ENCODE results near the gene RABGEF1. TPM values are rescaled to one million over a fixed set of nuclear protein-coding genes. Genes with fewer than 3 reads are reported as not detected.

The RABGEF1 gene
- total and polyA plus RNA-seq, 2 donors (not counting 3 experiments of a cell fraction or from before 2014, with no cell fraction given): 11.6 to 15.5 TPM

DNA sequence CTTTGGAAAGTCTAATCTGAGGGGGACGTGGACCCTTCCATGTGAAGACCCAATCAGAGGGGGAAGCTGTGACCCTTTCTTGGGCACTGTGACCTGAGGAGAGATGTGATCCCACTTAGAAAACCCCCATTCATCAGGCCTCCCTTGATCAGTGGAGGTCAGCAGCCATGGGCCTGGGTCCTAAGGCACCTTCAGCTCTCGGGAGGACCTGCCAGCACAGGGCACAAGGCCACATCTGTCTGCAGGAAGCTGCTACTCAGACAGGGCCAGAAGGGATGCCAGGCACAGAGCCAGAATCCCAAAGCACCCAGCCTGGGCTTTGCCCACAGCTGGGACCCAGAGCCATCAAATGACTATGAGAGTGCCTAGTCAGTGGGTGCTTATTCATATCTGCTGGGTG lies 14.7 kb upstream of the RABGEF1 start:
- Histone ChIP-seq H3K9me1 (replicated peaks; ENCODE audit: control insufficient read depth, extremely low read depth, insufficient read depth, low read length) (no peaks in the 10 kb centered on the region), H3K27me3 (ENCODE audit: control insufficient read depth in 2 of 2, insufficient read depth in 2 of 2, low read length in 2 of 2) (no peaks in the 10 kb centered on the region), H3K4me3 (replicated peaks in 1 of 3; ENCODE audit: insufficient read depth in 1 of 3, low read depth in 1 of 3, low read length in 3 of 3) (no peak overlapping the region), H3K27ac (ENCODE audit: insufficient read depth, low read depth, low read length) (no peak overlapping the region), H3K36me3 (ENCODE audit: control insufficient read depth in 2 of 2, extremely low read depth in 1 of 2, insufficient read depth in 2 of 2, low read length in 2 of 2) (peaks cover 0 to 4% of the 10 kb centered on the region in 2 experiments), H3K79me2 (ENCODE audit: control insufficient read depth, insufficient read depth, low read length) (no peaks in the 10 kb centered on the region), H3K4me2 (ENCODE audit: insufficient read depth, low read length) (no peak overlapping the region), H3K4me1 (ENCODE audit: control insufficient read depth, extremely low read depth, insufficient read depth, low read length) (no peaks in the 10 kb centered on the region), H2AFZ (ENCODE audit: low read depth, low read length) (no peak overlapping the region), H3K9ac (replicated peaks; ENCODE audit: extremely low read depth, insufficient read depth, low read length) (no peak overlapping the region), H4K20me1 (replicated peaks; ENCODE audit: control insufficient read depth, extremely low read depth, insufficient read depth, low read length) (no peaks in the 10 kb centered on the region), H3K9me3 (replicated peaks; ENCODE audit: control insufficient read depth, insufficient read depth, low read length) (no peaks in the 10 kb centered on the region)
- intact Hi-C loops (cut with micrococcal nuclease) (no loop called here), dilution Hi-C loops (cut with MboI; ENCODE audit: extremely low pct_ligation_motif_present, low sequenced_read_pairs) (no loop called here)
- ChIA-PET POLR2A (no interaction called here), CTCF (no interaction called here)
- DNase-seq (ENCODE audit: low read depth, low spot score): no peak
- FAIRE-seq: no peak
- BruUV-seq (replicated peaks): no TSS peak
- TF ChIP-seq FOS (IDR thresholded peaks at IDR 0.05; ENCODE audit: borderline replicate concordance, insufficient read depth, low read length): no peak

DNA sequence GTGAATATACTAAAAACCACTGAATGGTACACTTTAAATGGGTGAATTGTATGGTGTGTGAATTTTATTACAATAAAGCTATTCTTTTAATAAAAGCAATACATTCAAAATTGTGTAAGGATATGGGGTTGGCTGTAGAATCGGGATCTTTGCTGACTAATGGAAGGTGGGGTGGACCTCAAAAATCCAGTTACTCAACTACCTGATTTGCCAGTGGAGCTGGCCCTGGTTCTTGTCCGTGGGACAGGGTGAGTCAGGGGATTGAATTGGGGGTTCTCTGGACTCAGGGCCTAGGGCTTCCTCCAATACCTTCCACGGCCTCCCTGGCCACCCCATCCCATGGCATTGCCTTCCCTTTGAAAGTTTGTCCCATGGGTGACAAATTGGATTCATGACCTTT lies 13.5 kb upstream of the RABGEF1 start:
- TF ChIP-seq MAX (IDR thresholded peaks at IDR 0.05; ENCODE audit: insufficient read depth, insufficient read length): no peak
- no peak for TF ChIP-seq POLR2AphosphoS5 (IDR thresholded peaks at IDR 0.05; ENCODE audit: insufficient read depth, low read depth, low read length)
- TF ChIP-seq JUN (IDR thresholded peaks at IDR 0.05; ENCODE audit: borderline replicate concordance, insufficient read depth, insufficient read length, low read depth): no peak
- TF ChIP-seq, protein P1, sequence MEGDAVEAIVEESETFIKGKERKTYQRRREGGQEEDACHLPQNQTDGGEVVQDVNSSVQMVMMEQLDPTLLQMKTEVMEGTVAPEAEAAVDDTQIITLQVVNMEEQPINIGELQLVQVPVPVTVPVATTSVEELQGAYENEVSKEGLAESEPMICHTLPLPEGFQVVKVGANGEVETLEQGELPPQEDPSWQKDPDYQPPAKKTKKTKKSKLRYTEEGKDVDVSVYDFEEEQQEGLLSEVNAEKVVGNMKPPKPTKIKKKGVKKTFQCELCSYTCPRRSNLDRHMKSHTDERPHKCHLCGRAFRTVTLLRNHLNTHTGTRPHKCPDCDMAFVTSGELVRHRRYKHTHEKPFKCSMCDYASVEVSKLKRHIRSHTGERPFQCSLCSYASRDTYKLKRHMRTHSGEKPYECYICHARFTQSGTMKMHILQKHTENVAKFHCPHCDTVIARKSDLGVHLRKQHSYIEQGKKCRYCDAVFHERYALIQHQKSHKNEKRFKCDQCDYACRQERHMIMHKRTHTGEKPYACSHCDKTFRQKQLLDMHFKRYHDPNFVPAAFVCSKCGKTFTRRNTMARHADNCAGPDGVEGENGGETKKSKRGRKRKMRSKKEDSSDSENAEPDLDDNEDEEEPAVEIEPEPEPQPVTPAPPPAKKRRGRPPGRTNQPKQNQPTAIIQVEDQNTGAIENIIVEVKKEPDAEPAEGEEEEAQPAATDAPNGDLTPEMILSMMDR (IDR thresholded peaks at IDR 0.05; ENCODE audit: extremely low read depth in 1 of 2, insufficient read depth in 1 of 2, low read depth in 1 of 2, low read length in 2 of 2): no peak
- no peak for TF ChIP-seq MYC (IDR thresholded peaks at IDR 0.05; ENCODE audit: low read depth, low read length)
- no peak for TF ChIP-seq FOS (IDR thresholded peaks at IDR 0.05; ENCODE audit: borderline replicate concordance, insufficient read depth, low read length)
- TF ChIP-seq POLR2A (IDR thresholded peaks at IDR 0.05; ENCODE audit: low read depth, low read length): no peak
- no peak for TF ChIP-seq EZH2 (IDR thresholded peaks at IDR 0.05; ENCODE audit: borderline replicate concordance, low read depth, low read length, severe bottlenecking)
- no peaks in the 10 kb centered on the region for H3K9me1 ChIP-seq (replicated peaks; ENCODE audit: control insufficient read depth, extremely low read depth, insufficient read depth, low read length)
- no peaks in the 10 kb centered on the region for H4K20me1 ChIP-seq (replicated peaks; ENCODE audit: control insufficient read depth, extremely low read depth, insufficient read depth, low read length)
- H3K4me2 ChIP-seq (ENCODE audit: insufficient read depth, low read length): no peak overlapping the region
- dilution Hi-C loops (cut with MboI; ENCODE audit: extremely low pct_ligation_motif_present, low sequenced_read_pairs) (no loop called here), intact Hi-C loops (cut with micrococcal nuclease) (no loop called here)
- no peaks in the 10 kb centered on the region for H3K9me3 ChIP-seq (replicated peaks; ENCODE audit: control insufficient read depth, insufficient read depth, low read length)
- ChIA-PET POLR2A (no interaction called here), CTCF (no interaction called here)
- BruUV-seq (replicated peaks): no TSS peak
- H3K27ac ChIP-seq (ENCODE audit: insufficient read depth, low read depth, low read length): no peak overlapping the region
- H3K9ac ChIP-seq (replicated peaks; ENCODE audit: extremely low read depth, insufficient read depth, low read length): no peak overlapping the region
- no peaks in the 10 kb centered on the region for H3K27me3 ChIP-seq (ENCODE audit: control insufficient read depth in 2 of 2, insufficient read depth in 2 of 2, low read length in 2 of 2)
- FAIRE-seq (no peak), DNase-seq (ENCODE audit: low read depth, low spot score) (no peak)
- no peaks in the 10 kb centered on the region for H3K4me1 ChIP-seq (ENCODE audit: control insufficient read depth, extremely low read depth, insufficient read depth, low read length)
- H3K36me3 ChIP-seq (ENCODE audit: control insufficient read depth in 2 of 2, extremely low read depth in 1 of 2, insufficient read depth in 2 of 2, low read length in 2 of 2): peaks cover 0 to 4% of the 10 kb centered on the region in 2 experiments
- no peak overlapping the region for H3K4me3 ChIP-seq (replicated peaks in 1 of 3; ENCODE audit: insufficient read depth in 1 of 3, low read depth in 1 of 3, low read length in 3 of 3)
- no peaks in the 10 kb centered on the region for H3K79me2 ChIP-seq (ENCODE audit: control insufficient read depth, insufficient read depth, low read length)
- H2AFZ ChIP-seq (ENCODE audit: low read depth, low read length): no peak overlapping the region

Data from endothelial cell of umbilical vein (primary cell).